ENCODE data around the gene LHX3. TPM values are rescaled to one million over a fixed set of nuclear protein-coding genes. Genes with fewer than 3 reads are reported as not detected.

Gene LHX3
- total RNA-seq, 1 donor from 2014 or later, result 0.07 TPM

GRCh38 chr9:136147890-136148714 is 56.8 kb downstream of the LHX3 start:
- DNase-seq (ENCODE audit: low read depth, low spot score), result peak; percentile 40
- Mint-ChIP-seq H3K36me3 (ENCODE audit: low read depth) (no peaks in the 10 kb centered on the region), H3K9me3 (no peaks in the 10 kb centered on the region), H3K27me3 (ENCODE audit: low read depth) (peaks cover 53% of the 10 kb centered on the region), H3K27ac (ENCODE audit: unreplicated experiment) (no peak overlapping the region), H3K4me1 (peaks cover 16% of the 10 kb centered on the region), H3K4me3 (no peak overlapping the region)
- TF ChIP-seq, protein P1, sequence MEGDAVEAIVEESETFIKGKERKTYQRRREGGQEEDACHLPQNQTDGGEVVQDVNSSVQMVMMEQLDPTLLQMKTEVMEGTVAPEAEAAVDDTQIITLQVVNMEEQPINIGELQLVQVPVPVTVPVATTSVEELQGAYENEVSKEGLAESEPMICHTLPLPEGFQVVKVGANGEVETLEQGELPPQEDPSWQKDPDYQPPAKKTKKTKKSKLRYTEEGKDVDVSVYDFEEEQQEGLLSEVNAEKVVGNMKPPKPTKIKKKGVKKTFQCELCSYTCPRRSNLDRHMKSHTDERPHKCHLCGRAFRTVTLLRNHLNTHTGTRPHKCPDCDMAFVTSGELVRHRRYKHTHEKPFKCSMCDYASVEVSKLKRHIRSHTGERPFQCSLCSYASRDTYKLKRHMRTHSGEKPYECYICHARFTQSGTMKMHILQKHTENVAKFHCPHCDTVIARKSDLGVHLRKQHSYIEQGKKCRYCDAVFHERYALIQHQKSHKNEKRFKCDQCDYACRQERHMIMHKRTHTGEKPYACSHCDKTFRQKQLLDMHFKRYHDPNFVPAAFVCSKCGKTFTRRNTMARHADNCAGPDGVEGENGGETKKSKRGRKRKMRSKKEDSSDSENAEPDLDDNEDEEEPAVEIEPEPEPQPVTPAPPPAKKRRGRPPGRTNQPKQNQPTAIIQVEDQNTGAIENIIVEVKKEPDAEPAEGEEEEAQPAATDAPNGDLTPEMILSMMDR (conservative IDR thresholded peaks at IDR 0.05), result no peak

GRCh38 chr9:136147038-136147889 is 57.7 kb downstream of the LHX3 start:
- Mint-ChIP-seq H3K4me3 (no peak overlapping the region), H3K27ac (ENCODE audit: unreplicated experiment) (no peak overlapping the region), H3K36me3 (ENCODE audit: low read depth) (no peaks in the 10 kb centered on the region), H3K9me3 (no peaks in the 10 kb centered on the region), H3K4me1 (peaks cover 12% of the 10 kb centered on the region), H3K27me3 (ENCODE audit: low read depth) (peaks cover 47% of the 10 kb centered on the region)
- TF ChIP-seq, protein P1 (conservative IDR thresholded peaks at IDR 0.05), result no peak
- DNase-seq (ENCODE audit: low read depth, low spot score), result no peak

Other genes starting within 250 kb of the LHX3 start
- 49.3 and 51.9 TPM in 2 replicates for gene UBAC1, start 243.8 kb downstream of the LHX3 start, total RNA-seq
- 8.1 and 8.6 TPM in 2 replicates for gene NACC2, start 109.8 kb downstream of the LHX3 start, total RNA-seq
- 37.4 and 39.0 TPM in 2 replicates for gene TMEM250, start 86.3 kb downstream of the LHX3 start, total RNA-seq
- 28.0 and 28.7 TPM in 2 replicates for gene QSOX2, start 40.7 kb upstream of the LHX3 start, total RNA-seq
- gene CCDC187, start 99.0 kb upstream of the LHX3 start, total RNA-seq, result 0.07 TPM in 1 of 2 replicates, not detected in the other
- gene GPSM1, start 122.4 kb upstream of the LHX3 start, total RNA-seq, result 50.8 and 56.7 TPM in 2 replicates
- 21.3 and 21.7 TPM in 2 replicates for gene DNLZ, start 158.6 kb upstream of the LHX3 start, total RNA-seq
- 1.3 and 1.4 TPM in 2 replicates for gene CARD9, start 168.5 kb upstream of the LHX3 start, total RNA-seq
- gene SNAPC4, start 195.0 kb upstream of the LHX3 start, total RNA-seq, result 18.2 and 19.0 TPM in 2 replicates
- gene ENTR1, start 205.5 kb upstream of the LHX3 start, total RNA-seq, result 84.1 and 89.3 TPM in 2 replicates
- 82.1 and 86.6 TPM in 2 replicates for gene PMPCA, start 205.5 kb upstream of the LHX3 start, total RNA-seq
- gene INPP5E, start 234.7 kb upstream of the LHX3 start, total RNA-seq, result 28.7 and 29.6 TPM in 2 replicates